Activated CD4-positive, alpha-beta T cell treated with anti-CD3 and anti-CD28 coated beads for 24 hours (primary cell): ENCODE data around the gene USP31.

Experiments used
- DNase-seq, 2 donors: peaks; one replicate each; pipeline ENCODE4 v3.0.0-alpha.2; 2020; ENCODE audit warnings: low read depth in 2 of 2

The USP31 gene

GRCh38 chr16:23060458-23061320 is 88.6 kb downstream of the USP31 start:
- DNase-seq = peak; percentile 25 to 45

GRCh38 chr16:23059433-23059832 is 89.8 kb downstream of the USP31 start:
- DNase-seq = no peak

- no peak for DNase-seq
Measured at GRCh38 chr16:23058576-23058975, 90.7 kb downstream of the USP31 start.

- no peak for DNase-seq
Measured at GRCh38 chr16:23057013-23057596, 92.1 kb downstream of the USP31 start.

- no peak for DNase-seq
Measured at GRCh38 chr16:23055481-23055880, 93.8 kb downstream of the USP31 start.

GRCh38 chr16:23052908-23053580 is 96.2 kb downstream of the USP31 start:
- DNase-seq = no peak

GRCh38 chr16:23052221-23052620 is 97.0 kb downstream of the USP31 start:
- no peak for DNase-seq

GRCh38 chr16:23051587-23051986 is 97.7 kb downstream of the USP31 start:
- DNase-seq = no peak

GRCh38 chr16:23048164-23048563 is 101.1 kb downstream of the USP31 start:
- DNase-seq = no peak

GRCh38 chr16:23045025-23045424 is 104.2 kb downstream of the USP31 start:
- DNase-seq = no peak

- no peak for DNase-seq
Measured at GRCh38 chr16:23040246-23040645, 109.0 kb downstream of the USP31 start.

GRCh38 chr16:23039118-23039517 is 110.1 kb downstream of the USP31 start:
- DNase-seq = no peak

- no peak for DNase-seq
Measured at GRCh38 chr16:23035240-23035639, 114.0 kb downstream of the USP31 start.

- no peak for DNase-seq
Measured at GRCh38 chr16:23031508-23032098, 117.6 kb downstream of the USP31 start.

- DNase-seq = no peak
Measured at GRCh38 chr16:23029733-23030420, 119.4 kb downstream of the USP31 start.

GRCh38 chr16:23027386-23027785 is 121.9 kb downstream of the USP31 start:
- no peak for DNase-seq

- DNase-seq = no peak
Measured at GRCh38 chr16:23026784-23027362, 122.4 kb downstream of the USP31 start.

GRCh38 chr16:23025692-23026307 is 123.5 kb downstream of the USP31 start:
- no peak for DNase-seq

- DNase-seq = no peak
Measured at GRCh38 chr16:23024044-23024443, 125.2 kb downstream of the USP31 start.

- DNase-seq = no peak
Measured at GRCh38 chr16:23020084-23020483, 129.2 kb downstream of the USP31 start.

- DNase-seq = no peak
Measured at GRCh38 chr16:23016368-23016767, 132.9 kb downstream of the USP31 start.
